ENCODE results near the gene GRIA4.

GRIA4 gene

DNA sequence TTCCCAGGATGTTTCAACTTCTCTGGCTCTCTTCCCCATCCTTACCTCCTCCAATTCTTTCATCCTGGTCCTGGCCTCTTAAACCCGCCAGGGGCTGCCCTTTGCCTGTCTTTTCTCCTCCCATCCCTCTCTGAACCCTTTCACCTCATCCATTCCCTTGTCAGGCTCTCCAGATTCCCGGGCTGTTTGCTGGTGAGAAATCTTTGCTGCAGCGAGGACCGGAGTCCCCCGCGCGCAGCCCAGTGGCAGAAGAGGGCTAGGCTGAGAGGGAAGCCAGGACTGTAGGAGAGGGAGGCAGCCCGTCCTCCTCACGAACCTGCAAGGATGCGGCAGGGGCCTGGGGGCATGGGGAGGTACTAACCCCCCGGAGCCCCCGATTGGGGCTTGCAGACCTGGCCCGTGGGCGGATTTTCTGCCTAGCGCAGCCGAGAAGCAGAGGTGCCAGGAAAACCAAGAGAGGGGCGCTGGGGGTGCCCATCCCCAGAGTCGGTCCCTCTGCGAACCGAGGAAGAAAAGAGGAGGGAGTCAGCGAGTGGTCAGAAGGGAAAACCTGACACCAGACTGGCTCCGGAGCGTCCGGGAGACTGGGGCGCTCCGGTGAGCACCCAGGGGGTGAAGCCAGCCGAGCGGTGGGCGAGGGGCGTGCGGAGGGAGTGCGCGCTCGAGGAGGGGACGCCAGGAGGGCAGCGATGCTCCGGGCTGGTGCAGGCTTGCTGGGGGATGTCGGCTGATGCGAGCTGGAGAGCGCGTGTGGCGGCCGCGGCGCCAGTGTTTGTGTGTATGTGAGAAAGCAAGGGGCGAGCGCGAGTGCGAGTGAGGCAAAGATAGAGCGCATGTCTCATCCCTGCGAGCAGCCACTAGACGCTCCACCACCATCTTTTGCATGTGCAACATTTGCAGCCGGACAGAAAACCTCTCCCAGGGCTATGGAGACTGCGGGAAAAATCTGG, at the start of gene GRIA4:
TSS of gene GRIA4 (plus strand) at position 242 of the 950 bp plus-strand sequence. CDS start 925 bp downstream, outside the sequence.
- peak; percentile 46 for DNase-seq (ENCODE audit: low spot score)

DNA sequence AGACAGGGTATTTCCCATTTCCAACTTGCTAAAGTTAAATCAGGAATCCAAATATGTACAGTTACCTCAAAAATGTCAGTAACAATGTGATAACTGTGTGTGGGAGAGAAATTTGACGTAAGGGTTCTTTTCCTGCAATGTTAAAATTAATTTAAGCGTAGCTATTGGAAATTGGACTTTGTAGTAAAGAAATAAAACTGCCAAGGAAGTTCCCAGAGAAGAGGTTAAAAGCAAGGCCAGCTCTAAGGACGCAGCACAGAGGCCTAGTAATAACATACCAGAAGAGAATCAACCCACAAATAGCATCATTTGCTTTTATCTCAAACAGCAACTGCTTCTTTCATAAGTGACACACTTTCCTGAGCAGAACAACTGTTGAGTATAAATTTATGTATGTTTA, 36.8 kb upstream of the GRIA4 start:
- DNase-seq (ENCODE audit: low spot score), result no peak

DNA sequence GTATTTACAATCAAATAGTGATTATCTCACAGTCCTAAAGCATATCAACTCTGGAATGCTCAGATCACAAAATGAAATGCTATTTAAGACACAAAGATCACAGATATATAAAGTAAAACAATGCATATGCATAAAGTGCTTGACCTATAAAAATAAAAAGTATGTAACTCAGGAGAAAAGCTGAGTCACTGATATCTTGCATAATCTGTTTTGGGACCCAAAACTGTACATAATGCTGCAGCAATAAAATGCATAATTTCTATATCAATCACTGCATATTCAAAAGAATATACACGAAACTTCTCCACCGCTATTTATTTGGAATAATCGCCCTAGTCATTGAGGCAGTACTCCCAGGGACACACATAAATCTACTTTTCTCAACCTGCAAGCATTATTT, 34.9 kb upstream of the GRIA4 start:
- no peak for DNase-seq (ENCODE audit: low spot score)

DNA sequence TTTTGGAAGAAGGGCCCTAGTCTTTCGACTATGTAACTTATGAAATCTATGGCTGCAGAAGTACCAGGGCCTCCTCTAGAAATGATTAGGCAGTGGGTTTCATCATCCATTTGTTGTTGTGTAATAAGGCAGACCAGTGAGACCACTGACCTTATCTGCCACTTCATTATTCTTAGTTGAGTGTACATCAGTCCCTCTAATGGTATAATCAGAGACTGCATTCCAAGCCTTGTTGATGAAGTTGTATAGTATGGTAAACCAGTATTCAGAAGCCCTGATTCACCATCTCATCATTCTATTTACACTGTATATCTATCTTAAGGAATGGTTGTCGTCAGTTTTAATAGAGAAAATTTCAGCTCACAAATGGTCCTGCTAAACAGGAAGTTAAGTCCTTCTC, 32.2 kb upstream of the GRIA4 start:
- DNase-seq (ENCODE audit: low spot score), result peak; percentile 30

DNA sequence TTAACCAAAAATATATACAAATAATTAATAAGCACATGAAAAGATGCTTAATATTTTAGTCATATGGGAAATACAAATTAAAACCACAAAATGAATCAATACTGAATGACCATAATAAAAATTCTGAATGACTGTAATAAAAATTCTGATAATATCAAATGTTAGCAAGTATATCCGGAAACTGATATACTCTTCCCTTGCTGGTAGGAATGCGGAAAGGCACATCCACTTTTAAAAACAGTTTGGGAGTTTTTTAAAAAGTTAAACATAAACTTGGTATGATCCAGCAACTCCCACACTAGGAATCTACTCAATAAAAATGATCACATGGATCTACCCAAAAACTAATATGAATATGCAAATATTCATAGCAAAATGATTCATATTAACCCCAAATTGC, 30.8 kb upstream of the GRIA4 start:
- DNase-seq (ENCODE audit: low spot score), result no peak

DNA sequence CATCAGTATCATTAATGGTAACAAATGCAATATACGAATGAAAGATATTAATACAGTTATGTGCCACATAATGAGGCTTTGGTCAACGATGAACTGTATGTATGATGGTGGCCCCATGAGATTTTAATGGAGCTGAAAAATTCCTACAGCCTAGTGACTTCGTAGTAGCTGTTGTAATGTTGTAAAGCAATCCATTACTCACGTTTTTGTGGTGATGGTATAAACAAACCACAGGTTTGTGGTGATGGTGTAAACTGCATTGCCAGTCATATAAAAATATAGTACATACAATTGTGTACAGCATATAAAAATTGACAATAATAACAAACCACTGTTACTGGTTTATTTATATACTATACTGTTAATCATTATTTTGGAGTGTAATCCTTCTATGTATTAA, 27.4 kb upstream of the GRIA4 start:
- DNase-seq (ENCODE audit: low spot score), result no peak

DNA sequence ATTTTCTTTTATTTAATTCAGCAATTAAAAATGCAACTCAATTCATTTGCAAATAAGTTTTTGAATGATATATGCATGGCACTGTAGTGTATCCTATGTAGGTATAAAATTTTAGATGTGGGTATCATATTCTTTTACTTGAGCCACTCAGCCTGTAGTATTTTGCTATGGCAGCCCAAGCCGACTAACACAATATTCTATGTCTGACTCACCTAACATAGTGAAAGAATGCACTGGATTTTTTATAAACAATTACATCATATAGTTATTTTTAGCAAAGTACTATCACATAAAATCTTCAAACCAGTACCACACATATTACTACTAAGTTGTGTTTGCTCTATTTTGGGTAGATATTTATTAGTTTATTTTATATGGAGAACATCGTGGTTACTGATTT, 21.9 kb upstream of the GRIA4 start:
- no peak for DNase-seq (ENCODE audit: low spot score)

DNA sequence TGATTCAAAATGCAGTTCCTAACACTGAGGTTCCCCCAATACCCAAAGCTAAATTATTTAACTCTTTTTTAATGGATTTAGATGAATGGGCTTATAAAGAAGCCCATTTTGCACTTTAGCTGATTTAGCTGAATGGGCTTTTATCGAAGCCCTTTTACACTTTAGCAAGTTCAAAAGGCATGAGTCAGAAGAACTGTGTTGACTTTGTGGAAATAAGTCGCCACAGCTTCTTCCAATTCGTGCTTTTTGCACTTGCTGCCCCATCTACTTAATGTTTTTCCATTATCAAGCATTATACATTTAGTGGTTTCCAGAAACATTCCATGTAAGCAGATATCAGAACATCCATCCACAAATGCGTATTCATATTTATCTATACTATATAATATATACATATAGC, 20.5 kb upstream of the GRIA4 start:
- DNase-seq (ENCODE audit: low spot score), result no peak

DNA sequence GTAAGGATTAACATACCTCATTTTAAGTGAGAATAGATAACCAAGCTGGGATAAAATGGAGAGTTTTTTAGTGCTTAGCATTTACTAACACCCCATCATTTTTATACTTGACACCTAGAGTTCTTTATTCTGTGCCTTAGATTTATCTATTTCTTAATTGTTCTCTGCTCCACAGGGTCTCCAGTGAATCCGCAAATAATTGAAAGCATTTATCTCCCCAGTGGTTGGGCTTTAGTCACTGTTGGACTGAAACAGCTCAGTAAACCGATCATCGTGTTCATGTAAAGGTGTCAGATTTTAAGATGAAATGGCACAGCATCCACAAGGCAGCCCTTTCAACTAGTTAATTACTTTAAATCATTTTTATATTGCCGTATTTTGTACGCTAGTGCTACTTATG, 17.8 kb upstream of the GRIA4 start:
- DNase-seq (ENCODE audit: low spot score), result no peak

DNA sequence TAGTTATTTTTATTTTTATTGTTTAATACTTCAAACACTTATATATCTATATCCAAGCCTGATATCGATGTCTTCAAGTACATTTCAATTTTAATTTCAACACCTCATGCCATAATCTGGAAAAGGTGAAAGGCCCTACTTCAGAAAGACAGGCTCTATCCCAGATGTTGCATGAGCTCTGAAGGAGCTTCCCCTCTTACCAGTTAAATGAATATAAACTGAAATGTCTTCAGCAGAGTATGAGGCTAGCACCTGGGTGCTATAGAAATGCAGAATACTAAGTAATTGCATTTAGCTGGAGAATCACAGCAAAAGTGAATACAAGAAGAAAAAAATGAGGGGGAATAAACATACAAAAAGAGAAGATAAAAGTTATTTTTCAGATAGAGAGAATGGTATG, 11.5 kb upstream of the GRIA4 start:
- no peak for DNase-seq (ENCODE audit: low spot score)

DNA sequence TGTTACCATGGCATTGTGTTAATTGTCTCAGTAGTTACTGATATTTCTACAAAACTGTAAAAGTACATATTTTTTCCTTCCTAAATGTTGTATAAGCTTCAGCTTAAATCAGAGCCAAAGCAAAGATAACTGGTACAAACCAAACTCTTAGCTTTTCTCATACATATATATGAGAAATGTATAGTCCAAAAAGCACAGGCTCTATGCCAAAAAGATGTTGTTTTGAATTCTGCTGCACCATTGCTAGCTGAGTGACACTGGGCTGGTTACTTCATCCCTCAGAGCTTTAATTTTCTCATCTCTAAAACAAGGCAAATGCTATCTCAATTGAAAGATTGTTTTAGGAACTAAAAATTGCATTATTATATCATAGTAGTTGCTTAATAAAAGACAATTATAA, 6.7 kb upstream of the GRIA4 start:
- DNase-seq (ENCODE audit: low spot score), result no peak

DNA sequence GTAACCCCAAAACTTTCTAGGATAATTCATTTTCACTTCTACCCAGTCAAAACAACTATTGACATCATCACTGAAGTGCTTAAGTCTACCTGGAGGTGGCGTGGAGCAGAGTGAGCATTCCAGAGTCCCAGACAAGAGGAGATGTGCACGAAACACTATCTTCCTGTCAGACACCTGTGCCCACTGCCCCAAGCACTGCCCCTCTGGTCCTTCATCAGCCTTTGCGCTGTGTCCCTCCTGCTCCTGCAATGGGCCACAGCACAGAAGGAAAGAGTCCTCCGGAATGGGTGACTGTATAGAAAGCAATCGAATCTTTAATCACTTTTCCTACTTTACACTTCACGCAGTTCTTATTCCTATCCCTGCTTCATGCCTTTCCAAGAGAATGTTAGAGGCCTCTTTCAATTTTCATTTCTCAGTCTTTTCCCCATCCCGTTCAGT, 512 bp upstream of the GRIA4 start:
- peak; percentile 50 for DNase-seq (ENCODE audit: low spot score)

DNA sequence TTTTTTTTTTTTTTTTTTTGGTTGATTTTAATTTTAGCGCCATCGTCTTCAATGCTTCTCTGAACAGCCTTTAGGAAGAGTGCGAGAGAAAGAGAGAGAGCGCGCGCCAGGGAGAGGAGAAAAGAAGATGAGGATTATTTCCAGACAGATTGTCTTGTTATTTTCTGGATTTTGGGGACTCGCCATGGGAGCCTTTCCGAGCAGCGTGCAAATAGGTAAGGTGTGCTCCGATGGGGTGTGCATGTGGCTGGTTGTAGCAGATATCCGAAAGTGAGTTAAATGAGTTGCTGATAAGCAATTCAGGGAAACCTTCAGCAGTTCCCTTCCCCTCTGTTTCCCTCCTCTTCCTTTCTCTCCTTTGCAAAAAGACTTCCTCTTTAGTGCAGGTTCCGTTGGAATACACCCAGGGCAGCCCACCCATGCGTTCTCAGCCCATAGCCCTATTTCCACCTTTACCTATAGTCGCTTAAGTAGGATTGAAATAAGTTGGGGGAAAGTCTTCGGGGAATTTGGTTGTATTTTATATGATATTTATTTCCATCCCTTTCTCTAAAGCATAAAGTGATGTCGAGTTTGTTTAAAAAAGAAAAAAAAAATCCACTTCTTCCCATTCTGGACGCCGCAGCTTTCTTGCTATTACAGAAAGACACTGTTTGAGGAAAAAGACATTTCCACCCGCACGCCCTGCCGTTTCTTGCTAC, 1.1 kb downstream of the GRIA4 start:
- DNase-seq (ENCODE audit: low spot score), result no peak

DNA sequence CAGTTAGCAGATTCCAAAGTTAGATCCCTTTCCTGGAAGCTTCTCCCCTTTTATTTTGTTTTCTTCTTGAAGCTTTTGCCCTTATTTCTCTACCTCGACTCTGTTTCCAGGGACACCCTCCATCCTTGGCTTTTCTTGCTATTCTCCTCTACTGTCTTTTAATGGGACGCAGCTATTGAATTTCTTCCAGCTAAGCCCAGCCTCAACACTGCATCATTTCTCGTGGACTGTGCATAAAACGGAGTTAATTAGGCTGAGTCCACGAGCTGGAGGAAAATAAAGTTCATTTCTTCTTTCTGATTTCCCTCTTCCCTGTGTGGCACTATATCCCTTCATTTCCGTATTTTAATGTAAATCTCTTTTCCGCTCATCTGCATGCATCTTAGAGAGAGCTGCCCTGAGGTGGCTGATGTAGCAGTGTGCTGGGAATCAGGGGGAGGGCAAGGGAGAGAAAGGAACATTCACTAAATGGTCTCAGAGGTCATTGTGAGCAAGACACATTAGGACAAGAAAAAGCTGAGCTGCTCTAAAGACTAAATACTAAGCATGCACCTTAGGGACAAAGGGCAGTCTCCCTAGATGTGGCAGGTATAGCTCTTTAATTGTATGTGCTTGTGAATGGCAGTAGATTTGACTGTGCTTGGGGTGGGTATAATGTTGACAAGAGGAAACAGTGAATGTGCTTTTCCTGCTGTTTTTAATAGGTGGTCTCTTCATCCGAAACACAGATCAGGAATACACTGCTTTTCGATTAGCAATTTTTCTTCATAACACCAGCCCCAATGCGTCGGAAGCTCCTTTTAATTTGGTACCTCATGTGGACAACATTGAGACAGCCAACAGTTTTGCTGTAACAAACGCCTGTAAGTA, 1.9 kb downstream of the GRIA4 start:
- DNase-seq (ENCODE audit: low spot score), result no peak

DNA sequence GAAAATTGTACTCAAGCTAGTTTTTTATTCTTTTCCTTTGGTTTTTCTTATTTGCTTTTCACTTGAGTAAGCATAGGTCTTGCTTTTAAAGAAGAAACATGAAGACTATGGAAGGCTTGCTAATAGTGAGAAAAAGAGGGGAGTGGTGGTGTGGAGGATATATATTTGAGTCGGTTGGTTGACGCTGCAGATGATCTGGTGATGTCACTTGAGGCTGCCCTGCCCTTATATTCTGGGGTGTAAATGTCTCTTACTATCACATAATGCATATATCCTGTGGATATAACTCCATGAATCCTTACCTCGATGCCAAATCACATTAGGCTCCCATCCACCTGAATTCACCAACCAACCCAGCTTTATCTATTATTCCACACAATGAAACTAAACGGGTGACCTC, 2.9 kb downstream of the GRIA4 start:
- DNase-seq (ENCODE audit: low spot score), result no peak

DNA sequence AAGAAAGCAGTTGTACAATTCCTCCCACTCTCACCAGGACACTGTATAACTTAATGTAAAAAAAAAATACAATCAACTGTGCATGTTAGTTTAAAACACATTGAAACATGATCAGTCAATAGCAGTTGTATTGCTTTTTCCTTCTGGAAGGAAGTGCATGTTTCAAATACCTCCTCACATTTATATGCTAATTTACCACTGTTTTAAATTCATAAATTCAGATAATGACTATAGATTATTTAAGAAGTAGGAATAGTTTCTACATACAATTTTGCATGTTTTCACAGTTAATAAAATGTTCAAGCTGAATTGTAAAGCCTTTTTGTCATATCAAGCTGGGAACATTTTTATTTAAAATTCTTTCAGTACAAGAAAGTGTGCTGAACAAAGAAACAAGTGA, 3.3 kb downstream of the GRIA4 start:
- no peak for DNase-seq (ENCODE audit: low spot score)

DNA sequence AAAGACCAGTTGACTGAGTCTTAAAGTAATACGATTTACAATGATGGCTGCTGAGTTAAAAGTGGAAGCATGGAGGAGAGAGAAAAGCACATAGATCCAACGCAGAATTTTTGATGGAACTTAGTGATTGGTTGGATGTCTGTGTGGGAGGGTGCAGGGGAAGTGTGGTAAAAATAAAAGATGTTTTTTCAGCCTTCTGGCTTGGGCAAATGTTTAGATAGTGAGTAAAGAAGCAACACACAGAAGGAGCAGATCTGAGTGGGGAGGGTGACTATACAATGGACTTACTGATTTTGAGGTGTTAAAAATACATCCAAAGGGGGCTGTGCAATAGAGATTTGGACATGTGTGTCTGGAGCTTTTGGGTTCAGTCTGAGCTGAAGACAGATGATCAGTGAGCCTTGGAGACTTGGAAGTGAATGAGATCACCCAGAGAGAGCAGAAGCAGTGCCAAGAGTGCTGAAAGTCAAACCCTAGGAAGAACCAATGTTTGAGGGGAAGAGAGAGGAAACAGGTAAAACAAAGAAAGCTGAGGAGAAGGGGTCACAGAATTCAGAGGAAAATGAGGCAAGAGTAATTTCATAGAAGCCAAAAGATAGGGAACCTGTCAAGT, 8.6 kb downstream of the GRIA4 start:
- DNase-seq (ENCODE audit: low spot score), result no peak

DNA sequence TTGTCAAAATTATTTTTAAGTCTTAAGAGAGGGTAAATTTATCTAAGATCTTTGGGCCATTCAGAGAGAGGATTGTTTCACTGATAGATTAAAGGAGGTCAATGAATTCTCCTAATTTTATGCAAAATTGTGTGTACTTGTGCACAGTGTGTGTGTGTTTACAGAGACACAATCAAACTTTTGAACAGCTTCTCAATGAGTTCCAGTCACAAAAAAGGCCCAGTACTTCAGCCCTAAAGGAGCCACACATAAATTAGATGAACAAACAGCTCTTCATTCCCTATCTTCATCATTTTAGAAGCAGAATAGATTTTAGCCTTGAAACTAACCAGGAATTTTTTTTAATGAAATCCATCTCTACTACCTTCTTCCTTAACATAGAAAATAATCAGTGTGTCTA, 9.7 kb downstream of the GRIA4 start:
- DNase-seq (ENCODE audit: low spot score), result no peak

DNA sequence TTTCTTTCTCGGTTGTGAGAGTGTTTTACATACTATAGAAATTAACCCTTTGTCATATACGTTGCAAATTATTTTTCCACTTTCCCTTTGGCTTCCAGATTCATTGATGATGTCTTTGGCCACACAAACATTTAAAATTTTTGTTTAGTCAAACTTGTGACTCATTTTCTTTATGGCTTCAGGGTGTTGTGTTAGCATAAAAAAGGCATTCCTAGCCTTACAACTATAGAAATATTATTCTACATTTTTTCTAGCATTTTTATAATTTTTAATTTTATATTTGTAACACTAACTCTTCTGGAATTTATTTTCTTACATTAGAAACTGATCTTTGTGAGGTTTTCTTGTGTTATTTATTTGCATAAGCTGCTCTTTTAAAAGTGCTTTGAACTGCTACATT, 12.1 kb downstream of the GRIA4 start:
- DNase-seq (ENCODE audit: low spot score), result no peak

DNA sequence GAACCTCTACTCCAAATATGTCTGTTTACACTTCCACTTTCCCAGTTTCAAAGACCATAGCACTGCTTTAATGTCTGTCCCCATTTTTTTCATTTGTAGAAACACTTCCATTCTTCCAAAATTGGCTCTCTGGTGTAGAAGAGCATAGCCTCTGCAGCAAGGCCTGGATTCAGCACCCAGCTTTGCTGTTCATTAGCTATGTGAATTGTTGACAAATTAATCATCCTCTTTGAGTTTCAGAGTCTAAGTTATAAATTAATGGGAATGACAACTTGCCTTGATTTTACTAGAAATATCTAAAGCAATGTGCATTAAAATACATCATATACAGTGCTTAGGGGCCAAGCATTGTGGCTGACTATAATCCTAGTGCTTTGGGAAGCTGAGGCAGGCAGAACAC, 22.4 kb downstream of the GRIA4 start:
- no peak for DNase-seq (ENCODE audit: low spot score)

DNA sequence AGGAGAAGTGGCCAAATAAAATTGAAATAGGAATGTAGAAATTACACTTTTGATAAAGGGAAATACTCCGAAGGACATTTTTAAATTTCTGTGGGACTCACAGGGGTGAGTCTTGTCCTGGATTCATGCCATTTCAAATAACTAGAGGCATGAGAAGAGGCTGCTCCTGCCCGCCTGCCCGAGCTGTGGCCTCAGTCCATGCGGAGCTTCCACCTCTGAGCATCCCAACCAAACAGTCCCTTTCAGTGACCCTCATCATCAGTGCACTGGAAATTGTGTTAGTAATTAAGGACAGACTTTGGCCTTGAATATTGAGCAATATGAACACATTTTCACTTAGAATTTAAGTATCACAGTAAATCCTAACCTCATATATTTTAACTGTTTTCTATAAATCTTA, 25.6 kb downstream of the GRIA4 start:
- DNase-seq (ENCODE audit: low spot score), result no peak

DNA sequence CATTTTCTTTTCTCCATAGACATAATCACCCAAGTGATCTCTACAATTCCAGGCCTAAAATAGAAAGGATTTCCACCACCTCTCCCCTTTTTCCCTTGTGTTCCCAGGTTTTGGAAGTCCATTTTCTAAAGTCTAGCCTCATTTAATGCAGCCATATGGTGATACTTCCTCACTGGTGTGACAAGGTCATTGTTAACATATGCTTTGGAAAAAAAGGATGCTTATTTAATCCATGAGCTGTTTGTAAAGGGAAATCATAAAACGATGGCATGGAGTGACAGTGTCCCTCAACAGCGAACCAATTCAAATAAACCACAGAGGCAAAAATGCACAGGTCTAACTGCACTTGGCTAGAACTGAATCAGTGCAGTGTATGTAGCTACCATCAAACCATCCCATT, 26.6 kb downstream of the GRIA4 start:
- DNase-seq (ENCODE audit: low spot score), result no peak

Data from HuH-7 (cell line).